Hepatocyte (in vitro differentiated cells): ENCODE data around the gene NPAS3.

Experiments
- EZH2phosphoT487 ChIP-seq: fragments of 200-600 bp; sonication (generic); IDR thresholded peaks from one replicate; pipeline ENCODE4 v1.6.1; 2018; ENCODE audit warnings: antibody characterized with exemption, mild to moderate bottlenecking, low read depth, moderate library complexity; ENCODE audit not compliant: unreplicated experiment, severe bottlenecking
- TF ChIP-seq, protein P1 (sequence below): fragments of 200-600 bp; sonication (generic); IDR thresholded peaks from 2 replicates; pipeline ENCODE4 v1.5.1; 2016; ENCODE audit warnings: antibody characterized with exemption, mild to moderate bottlenecking; ENCODE audit not compliant: poor library complexity

DNA sequence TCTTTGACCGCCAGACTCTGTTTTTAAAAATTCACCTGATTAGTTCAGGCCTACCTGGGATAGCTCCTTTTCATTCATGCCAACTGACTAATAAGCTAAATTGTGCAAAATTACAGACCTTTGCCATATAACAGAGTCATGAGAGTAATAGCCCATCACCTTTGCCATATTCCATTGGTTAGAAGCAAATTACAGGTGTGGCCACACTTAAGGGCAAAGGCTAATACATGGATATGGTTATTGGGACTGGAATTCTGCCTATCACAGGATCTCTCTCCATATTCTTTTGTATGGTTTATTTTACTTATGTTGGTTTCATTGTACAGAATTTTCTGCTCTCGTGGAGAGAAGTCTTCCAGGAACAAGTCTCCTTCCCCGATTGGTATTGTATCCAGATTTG lies 897.0 kb downstream of the NPAS3 start:
- TF ChIP-seq, protein P1, sequence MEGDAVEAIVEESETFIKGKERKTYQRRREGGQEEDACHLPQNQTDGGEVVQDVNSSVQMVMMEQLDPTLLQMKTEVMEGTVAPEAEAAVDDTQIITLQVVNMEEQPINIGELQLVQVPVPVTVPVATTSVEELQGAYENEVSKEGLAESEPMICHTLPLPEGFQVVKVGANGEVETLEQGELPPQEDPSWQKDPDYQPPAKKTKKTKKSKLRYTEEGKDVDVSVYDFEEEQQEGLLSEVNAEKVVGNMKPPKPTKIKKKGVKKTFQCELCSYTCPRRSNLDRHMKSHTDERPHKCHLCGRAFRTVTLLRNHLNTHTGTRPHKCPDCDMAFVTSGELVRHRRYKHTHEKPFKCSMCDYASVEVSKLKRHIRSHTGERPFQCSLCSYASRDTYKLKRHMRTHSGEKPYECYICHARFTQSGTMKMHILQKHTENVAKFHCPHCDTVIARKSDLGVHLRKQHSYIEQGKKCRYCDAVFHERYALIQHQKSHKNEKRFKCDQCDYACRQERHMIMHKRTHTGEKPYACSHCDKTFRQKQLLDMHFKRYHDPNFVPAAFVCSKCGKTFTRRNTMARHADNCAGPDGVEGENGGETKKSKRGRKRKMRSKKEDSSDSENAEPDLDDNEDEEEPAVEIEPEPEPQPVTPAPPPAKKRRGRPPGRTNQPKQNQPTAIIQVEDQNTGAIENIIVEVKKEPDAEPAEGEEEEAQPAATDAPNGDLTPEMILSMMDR, result no peak
- no peak for TF ChIP-seq EZH2phosphoT487
